Activated CD4-positive, alpha-beta T cell treated with anti-CD3 and anti-CD28 coated beads, Interleukin-2, amount 50 U/mL, for 48 hours (primary cell): ENCODE measurements around the gene SF3A2.

ENCODE experiments used
- DNase-seq, 2 experiments: peaks; one replicate each; pipeline ENCODE4 v3.0.0-alpha.2; 2020

The SF3A2 gene

GRCh38 chr19:2255112-2255845 lies 18.7 kb downstream of the SF3A2 start:
- DNase-seq, result no peak

- DNase-seq, result no peak
These were observed 19.5 kb downstream of the SF3A2 start, which contains the start of gene JSRP1 for GRCh38 chr19:2255982-2256685. TSS of gene JSRP1 (minus strand) at chr19:2256417. CDS start at chr19:2255314, 1,103 bp downstream.

DNA sequence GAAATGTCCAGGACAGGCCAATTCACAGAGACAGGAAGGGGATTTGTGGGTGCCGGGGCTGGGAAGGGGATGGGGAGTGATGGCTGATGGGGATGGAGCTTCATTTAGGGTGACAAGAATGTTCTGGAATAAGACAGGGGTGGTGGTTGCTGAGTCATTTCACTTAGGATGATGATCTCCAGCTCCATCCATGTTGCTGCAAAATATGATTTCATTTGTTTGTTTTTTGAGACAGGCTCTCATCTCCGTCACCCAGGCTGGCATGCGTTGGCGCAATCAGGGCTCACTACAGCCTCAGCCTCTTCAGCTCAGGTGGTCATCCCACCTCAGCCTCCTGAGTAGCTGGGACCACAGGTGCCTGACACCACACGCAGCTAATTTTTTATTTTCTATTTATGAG lies 22.7 kb downstream of the SF3A2 start:
- no peak for DNase-seq

DNA sequence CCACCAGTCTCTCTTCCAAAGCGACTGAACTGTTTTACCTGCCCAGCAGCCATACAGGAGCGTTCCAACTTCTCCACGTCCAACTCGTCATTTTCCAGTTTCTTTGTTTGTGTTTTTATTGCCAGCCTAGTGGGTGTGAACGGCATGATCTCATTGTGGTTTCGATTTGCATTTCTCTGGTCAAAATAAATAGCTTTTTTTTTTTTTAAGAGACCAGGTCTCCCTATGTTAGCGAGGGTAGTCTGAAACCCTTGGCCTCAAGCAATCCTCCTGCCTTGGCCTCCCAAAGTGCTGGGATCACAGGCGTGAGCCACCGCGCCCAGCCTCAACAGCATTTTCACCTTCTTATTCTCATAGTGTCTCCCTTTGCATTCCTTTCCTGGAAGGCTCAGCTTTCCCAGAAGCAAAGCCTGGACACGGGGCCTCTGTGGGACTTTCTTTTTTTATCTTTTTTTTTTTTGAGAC lies 23.7 kb downstream of the SF3A2 start:
- no peak for DNase-seq

- DNase-seq, result peak; percentile 74 to 78
These were observed 25.0 kb downstream of the SF3A2 start for GRCh38 chr19:2261438-2262172.

DNA sequence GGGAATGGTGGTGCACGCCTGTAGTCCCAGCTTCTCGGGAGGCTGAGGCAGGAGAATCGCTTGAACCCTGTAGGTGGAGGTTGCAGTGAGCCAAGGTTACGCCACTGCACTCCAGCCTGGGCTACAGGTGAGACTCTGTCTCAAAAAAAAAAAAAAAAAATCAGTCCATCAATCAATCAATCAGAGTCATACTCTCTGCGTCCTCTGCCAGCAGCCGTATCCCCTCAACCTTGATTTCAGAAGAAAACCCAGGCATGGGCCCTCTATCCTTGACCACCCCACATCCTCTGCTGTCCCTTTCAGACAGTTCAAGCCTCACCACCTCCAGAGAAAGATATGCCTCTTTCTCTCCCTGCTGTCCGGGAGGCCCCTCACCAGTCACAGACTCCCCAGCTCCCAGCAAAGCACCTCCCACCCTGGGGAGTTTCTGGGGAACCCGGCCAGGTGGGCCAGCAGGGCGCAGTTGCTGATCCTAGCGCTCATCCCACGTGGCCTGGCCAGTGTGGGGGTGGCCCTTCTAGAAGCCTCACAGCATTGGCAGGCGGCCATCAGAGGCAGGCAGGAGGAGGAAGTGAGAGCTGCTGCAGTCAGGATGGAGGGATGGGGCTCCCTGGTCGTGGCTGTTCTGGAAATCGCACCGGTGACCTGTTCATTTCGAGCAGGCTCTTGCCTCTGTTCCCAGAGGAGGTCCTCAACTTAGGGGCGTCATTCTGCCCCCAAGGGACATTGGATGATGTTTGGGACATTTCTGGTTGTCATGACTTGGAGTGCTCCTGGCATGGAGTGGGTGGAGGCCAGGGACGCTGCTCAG lies 29.8 kb downstream of the SF3A2 start:
- peak; percentile 48 to 56 for DNase-seq

- no peak for DNase-seq
These were observed 31.8 kb downstream of the SF3A2 start for GRCh38 chr19:2268480-2268830.

DNA sequence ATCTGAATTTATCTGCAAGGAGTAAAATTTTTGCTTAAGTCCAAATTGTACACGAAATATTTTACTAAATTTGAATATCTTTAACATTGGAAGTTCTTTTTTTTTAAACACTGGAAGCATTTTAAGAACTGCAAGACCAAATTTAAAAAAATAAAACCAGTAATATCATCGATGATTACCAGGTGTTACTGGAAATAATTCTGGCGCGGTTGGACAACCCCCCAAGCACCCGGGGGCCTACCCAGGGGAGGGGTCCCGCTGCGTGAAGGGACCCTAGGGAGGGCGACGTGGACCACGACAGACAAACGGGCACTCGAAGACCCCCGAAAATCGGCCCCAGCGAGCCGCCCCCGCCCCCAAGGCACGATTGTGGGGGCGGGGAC lies 32.2 kb downstream of the SF3A2 start:
- DNase-seq, result no peak

DNA sequence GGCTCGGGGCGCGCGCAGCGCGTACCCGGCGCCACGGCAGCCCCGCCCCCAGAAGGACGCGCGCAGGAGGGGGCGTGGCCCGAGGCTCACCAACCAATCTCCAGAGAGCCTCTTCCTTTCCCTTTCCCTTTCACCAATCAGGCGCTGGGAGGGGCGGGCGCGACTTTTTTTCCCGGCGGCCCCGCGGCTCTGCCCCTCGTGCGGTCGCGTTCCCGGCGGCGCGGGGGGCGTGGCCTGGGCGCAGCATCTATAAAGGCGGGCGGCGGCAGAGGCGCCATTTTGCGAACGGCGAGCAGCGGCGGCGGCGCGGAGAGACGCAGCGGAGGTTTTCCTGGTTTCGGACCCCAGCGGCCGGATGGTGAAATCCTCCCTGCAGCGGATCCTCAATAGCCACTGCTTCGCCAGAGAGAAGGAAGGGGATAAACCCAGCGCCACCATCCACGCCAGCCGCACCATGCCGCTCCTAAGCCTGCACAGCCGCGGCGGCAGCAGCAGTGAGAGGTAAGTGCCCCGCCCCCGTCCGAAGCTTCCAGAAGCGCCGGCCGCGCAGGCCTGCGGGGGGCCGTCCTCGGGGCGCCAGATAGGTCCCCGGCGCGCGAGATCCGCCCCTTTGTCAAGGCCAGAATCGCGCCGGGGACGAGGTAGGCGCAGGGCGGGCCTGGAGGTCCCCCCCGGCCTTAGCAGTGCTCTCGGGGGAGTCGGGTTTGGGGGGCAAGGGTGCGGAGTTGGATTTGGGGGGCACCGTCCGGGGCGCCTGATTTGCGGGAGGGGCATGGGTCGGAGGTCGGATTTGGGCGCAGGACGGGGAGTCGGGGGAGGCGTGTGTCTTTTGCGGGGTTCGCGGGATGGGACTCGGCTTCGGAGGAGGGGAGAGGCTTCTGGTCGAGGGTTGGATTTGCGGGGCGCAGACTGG lies 32.9 kb downstream of the SF3A2 start:
- peak; percentile 99 for DNase-seq

DNA sequence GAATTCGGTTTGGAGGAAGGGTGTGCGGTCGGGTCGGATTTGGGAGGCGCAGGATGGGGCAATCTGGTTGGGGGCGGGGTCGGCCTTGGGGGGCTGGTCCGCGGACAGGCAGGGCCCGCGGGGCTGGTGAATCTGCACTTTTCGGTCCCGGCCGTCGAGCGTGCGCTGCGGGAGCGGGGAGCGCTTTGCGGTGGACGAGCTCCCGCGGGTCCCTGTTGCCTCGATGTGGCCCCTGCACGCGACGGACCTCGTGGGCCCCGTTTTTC lies 33.5 kb downstream of the SF3A2 start:
- peak; percentile 42 to 51 for DNase-seq

GRCh38 chr19:2270423-2271233 lies 34.0 kb downstream of the SF3A2 start:
- DNase-seq, result peak; percentile 71 to 78

- peak in 1 of 2 experiments; percentile 40 for DNase-seq
These were observed 34.8 kb downstream of the SF3A2 start for GRCh38 chr19:2271234-2272103.

- peak; percentile 83 to 84 for DNase-seq
These were observed 36.9 kb downstream of the SF3A2 start for GRCh38 chr19:2273356-2274184.

- no peak for DNase-seq
These were observed 37.6 kb downstream of the SF3A2 start for GRCh38 chr19:2274185-2274711.

DNA sequence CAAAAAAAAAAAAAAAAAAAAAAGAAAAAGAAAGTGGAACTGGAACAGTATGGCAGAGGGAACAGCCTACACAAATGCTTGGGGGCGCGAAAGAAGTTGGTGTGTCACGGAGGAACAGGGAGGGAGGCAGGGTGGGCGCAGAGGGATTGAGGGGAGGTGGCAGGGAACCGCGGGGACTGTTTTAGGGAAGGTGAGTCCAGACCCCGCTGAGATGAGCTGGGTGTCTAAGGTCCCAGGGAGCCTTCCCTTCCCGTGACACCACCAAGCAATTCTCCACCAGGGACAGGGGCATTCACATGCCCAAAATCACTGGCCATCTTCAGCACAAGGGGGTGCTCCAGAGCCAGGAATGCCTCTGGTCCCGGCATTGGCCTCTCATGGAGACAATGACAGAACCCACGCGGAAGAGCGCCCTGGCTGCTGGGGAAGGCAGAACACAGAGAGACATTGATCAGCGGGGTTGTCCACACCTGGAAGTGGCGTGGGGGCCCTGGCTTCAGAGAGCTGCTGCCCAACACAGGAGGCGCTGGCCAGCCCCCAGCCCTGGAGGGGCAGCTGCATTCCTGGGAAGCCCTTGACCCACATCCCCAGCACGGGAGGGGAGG lies 38.4 kb downstream of the SF3A2 start:
- peak; percentile 46 to 57 for DNase-seq

GRCh38 chr19:2275588-2276428 lies 39.2 kb downstream of the SF3A2 start:
- DNase-seq, result no peak

- DNase-seq, result no peak
These were observed 39.9 kb downstream of the SF3A2 start for GRCh38 chr19:2276429-2276986.
